Brain pericyte (primary cell): ENCODE measurements around the gene STMP1.

Experiments used
- DNase-seq: peaks from one replicate; pipeline ENCODE4 v3.0.0-alpha.2; 2012; ENCODE audit warnings: low read depth, low spot score

STMP1 gene

GRCh38 chr7:135718794-135719437 lies 56.6 kb downstream of the STMP1 start:
- DNase-seq = no peak

- no peak for DNase-seq
These were observed 57.4 kb downstream of the STMP1 start for GRCh38 chr7:135719688-135720087.

GRCh38 chr7:135721198-135721820 lies 59.0 kb downstream of the STMP1 start:
- no peak for DNase-seq

- no peak for DNase-seq
These were observed 61.1 kb downstream of the STMP1 start for GRCh38 chr7:135723411-135723810.
